NCI-H146 treated with DMSO at 0.1 percent for 48 hours (cell line): ENCODE measurements around the gene DR1.

Experiments used
- DNase-seq: peaks from one replicate; lab custom pipeline; 2025; ENCODE audit not compliant: unreplicated experiment; lab: John Stamatoyannopoulos, UW

The DR1 gene

GRCh38 chr1:93345633-93346420, at the start of gene DR1:
Gene DR1 (plus strand): TSS chr1:93345907. CDS start chr1:93346646, 739 bp downstream.
- DNase-seq = peak; percentile 65

GRCh38 chr1:93296555-93297154, 49.1 kb upstream of the DR1 start:
- DNase-seq = no peak

DNA sequence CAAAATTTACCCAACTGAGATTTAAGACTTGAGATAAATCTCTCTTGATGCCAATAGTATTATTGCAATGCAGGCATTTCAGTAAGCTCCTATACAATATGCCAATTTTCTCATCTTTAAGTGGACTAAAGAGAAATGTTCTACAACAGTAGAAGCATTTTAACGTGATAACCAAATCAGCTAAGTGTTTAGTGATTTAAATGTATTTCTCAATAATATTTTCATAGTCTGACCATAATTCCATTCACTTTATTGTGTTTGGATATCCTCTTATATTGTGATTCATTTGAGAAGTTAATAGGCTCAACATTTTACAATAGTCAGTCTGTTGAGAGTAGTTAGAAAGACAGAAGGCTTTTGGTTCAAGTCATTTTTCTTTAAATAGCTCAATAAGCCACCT, 44.6 kb upstream of the DR1 start:
- DNase-seq = no peak

GRCh38 chr1:93302078-93302477, 43.6 kb upstream of the DR1 start:
- DNase-seq = no peak

GRCh38 chr1:93304716-93305138, 41.0 kb upstream of the DR1 start:
- peak; percentile 22 for DNase-seq

GRCh38 chr1:93306920-93307319, 38.8 kb upstream of the DR1 start:
- no peak for DNase-seq

- no peak for DNase-seq
These were observed 32.7 kb upstream of the DR1 start for GRCh38 chr1:93313026-93313425.

GRCh38 chr1:93317207-93317606, 28.5 kb upstream of the DR1 start:
- DNase-seq = no peak

DNA sequence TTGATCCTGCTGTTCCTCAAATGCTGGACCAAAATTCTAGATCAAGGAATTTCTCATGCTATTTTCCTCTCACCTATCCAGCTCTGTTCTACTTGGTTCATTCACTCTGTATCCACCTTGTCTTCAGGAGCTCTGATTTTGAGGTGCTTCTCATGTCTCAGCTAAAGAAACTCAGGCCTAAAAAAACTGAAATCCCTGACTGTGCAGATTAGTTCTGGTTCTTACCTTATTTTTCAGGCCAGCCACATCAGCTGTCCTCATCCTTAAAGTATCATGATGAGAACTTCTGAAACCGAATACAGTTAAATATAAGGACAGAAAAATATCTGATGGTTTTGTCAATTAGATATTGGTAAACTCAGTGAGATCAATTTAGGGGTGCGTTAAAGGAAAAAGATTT, 27.8 kb upstream of the DR1 start:
- no peak for DNase-seq

- no peak for DNase-seq
These were observed 24.0 kb upstream of the DR1 start for GRCh38 chr1:93321720-93322119.

GRCh38 chr1:93322349-93322748, 23.4 kb upstream of the DR1 start:
- DNase-seq = no peak

DNA sequence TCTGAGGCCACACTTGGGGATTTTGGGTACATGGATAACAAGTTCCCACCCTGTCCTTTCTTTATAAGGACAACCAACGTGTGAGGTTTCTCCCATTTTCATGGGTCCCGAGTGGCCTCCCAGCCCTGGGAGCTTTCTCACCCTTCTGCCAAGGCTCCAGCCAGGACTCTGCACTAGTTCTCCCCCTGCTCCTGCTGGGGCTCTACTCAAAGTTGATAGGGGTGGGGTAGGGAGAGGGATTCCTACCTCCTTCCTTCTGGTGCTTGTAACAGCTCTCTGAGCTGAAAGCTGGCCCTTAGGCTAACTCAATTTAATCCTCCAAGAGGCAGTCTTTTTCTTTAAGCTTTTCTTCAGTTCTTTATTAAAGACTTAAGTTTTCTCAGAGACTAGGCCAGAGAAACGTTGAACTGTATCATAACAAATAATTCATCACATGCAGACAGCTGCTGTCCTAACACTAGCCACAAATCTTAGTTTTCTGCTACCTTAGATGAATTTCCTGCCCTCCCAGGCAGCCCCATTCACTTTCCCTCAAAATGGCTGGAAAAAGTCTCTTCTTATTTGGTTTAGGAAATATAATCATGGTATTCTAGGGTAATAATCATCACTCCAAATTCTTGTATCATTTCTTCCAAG, 22.4 kb upstream of the DR1 start:
- no peak for DNase-seq

GRCh38 chr1:93324486-93325464, 20.9 kb upstream of the DR1 start:
- no peak for DNase-seq

GRCh38 chr1:93328809-93329760, 16.6 kb upstream of the DR1 start:
- no peak for DNase-seq

GRCh38 chr1:93330196-93330595, 15.5 kb upstream of the DR1 start:
- no peak for DNase-seq

DNA sequence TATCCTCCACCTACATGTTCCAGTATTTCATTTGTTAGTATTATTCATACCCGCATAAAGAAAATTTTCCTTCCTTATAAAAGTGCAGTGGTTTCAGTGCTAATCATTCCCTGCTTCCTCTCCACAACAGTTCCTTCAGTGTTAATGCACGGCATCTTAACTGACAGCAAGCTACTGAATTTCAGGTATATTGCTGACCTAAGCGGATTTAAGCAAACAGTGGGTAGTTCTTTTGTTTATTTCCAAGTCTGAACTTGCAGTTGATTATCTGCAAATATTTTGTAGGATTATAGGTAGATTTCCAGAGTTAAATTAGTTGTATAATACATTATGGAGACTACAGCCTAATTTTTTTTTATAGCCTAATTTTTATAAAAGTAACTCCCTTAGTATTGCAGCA, 15.1 kb upstream of the DR1 start:
- DNase-seq = no peak

- no peak for DNase-seq
These were observed 14.3 kb upstream of the DR1 start for GRCh38 chr1:93331412-93331811.

GRCh38 chr1:93332368-93332767, 13.3 kb upstream of the DR1 start:
- DNase-seq = no peak

DNA sequence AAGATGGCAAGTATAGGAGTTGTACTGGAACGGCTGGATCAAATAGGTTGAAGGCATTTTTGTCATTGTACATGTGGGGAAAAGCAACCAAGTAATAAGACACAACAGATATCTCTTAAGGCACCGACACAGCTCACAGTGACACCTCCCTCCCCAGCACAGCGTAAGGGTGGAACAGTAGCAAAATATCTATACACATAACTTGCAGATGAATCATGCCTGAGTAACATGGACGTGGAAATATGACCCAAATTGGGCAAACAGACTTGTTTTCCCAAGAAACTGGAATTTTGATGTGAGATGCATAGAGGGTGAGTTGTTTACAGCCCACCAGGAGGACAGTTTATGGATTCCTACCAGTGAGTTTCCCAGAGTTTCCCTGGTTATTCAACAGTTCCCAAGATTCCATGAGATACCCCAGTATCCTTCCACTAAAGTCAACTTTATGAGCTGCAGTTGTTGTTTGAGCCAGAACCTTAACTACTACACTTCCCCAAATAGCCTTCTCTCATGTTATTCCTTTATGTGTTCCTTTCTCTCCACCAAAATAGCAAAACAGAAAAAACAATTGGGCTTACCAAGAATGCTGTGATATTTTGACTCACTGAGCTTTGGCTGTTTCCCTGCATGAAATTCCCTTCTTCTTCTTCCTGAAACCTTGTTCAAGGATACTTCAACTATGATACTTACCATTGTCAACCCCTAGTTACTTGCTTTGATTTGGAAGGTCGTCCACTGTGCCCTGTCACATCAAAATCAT, 7.1 kb upstream of the DR1 start:
- no peak for DNase-seq
